Cardiac fibroblast (primary cell): ENCODE data around the gene FBN1.

ENCODE experiments used
- DNase-seq, 2 donors: peaks; one replicate each; pipeline versions ENCODE4 v3.0.0 to v3.0.0-alpha.2; 2010; ENCODE audit warnings: low read depth in 2 of 2
- H3K4me3 ChIP-seq, 2 donors: replicated peaks in 1 of 2; 1 replicate in 1 of 2; 2 replicates in 1 of 2; pipeline ENCODE4 v1.5.1; 2011; ENCODE audit warnings: low read depth in 2 of 2, low read length in 2 of 2, mild to moderate bottlenecking in 2 of 2, moderate library complexity in 1 of 2
- CTCF ChIP-seq: IDR thresholded peaks from one replicate; pipeline ENCODE4 v1.5.1; 2011; ENCODE audit warnings: low read depth, mild to moderate bottlenecking, low read length, inconsistent platforms

FBN1 gene

GRCh38 chr15:48367483-48367882 is 278.0 kb downstream of the FBN1 start:
- peak; percentile 49 to 76 for DNase-seq
- TF ChIP-seq CTCF: no peak
- H3K4me3 ChIP-seq: no peak overlapping the region

GRCh38 chr15:48366584-48367312 is 278.8 kb downstream of the FBN1 start:
- no peak for TF ChIP-seq CTCF
- DNase-seq: peak in 1 of 2 donors; percentile 48
- H3K4me3 ChIP-seq: no peak overlapping the region

- H3K4me3 ChIP-seq: no peak overlapping the region
- no peak for TF ChIP-seq CTCF
- no peak for DNase-seq
Observed at GRCh38 chr15:48365575-48365974, 279.9 kb downstream of the FBN1 start.

GRCh38 chr15:48363474-48363873 is 282.0 kb downstream of the FBN1 start:
- peak in 1 of 2 donors; percentile 40 for DNase-seq
- no peak for TF ChIP-seq CTCF
- H3K4me3 ChIP-seq: no peak overlapping the region

- peak in 1 of 2 donors; percentile 65 for DNase-seq
- no peak for TF ChIP-seq CTCF
- H3K4me3 ChIP-seq: no peak overlapping the region
Observed at GRCh38 chr15:48361685-48362084, 283.8 kb downstream of the FBN1 start.

- DNase-seq: peak; percentile 34 to 89
- H3K4me3 ChIP-seq: no peak overlapping the region
- TF ChIP-seq CTCF: no peak
Observed at GRCh38 chr15:48360841-48361240, 284.7 kb downstream of the FBN1 start.
